Measurements from ENCODE around the gene FAAP20.

The FAAP20 gene

DNA sequence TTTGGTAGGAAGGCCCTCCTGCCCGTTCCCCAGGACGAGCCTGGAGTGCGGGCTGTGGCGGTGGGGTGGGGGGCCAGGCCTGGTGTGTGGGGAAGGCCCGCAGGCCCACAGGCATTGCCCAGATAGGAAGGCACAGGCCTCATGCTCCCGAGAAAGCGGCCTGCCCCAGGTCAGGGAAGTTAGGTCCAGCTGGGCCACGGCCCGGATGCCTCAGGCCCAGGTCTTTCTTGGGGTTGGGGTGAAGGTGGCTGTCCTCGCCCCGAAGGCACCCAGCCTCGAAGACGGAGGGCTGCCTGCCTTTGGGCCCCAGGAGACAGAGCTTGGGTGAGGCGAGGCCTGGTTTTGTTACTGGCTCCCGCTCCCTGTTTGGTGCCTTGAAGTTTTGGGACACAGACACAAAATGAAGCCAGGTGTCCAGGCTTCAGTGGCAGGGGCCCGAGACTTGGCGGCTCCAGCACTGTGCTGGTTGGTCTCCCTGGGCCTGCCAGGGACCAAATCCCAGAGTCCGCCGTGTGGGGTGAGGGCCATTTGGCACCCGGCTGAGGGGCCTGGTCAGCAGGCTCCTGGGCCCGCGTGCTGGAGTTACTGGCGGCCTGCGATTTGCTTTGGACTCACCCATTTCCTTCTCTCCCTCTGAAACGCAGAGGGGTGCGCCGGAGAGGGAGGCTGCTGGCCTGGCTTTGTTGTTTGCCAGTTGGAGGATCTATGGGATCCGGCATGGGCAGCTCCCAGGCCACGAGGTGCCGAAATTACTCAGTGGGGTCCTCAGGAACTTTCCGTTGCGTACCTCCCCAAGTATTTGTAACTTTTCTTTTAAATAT, 35.5 kb upstream of the FAAP20 start:
- H3K4me3 ChIP-seq (ENCODE audit: low read depth, low read length) = peak overlapping the region; percentile 72
- no peak for DNase-seq (ENCODE audit: low read depth)
- TF ChIP-seq, protein P1, sequence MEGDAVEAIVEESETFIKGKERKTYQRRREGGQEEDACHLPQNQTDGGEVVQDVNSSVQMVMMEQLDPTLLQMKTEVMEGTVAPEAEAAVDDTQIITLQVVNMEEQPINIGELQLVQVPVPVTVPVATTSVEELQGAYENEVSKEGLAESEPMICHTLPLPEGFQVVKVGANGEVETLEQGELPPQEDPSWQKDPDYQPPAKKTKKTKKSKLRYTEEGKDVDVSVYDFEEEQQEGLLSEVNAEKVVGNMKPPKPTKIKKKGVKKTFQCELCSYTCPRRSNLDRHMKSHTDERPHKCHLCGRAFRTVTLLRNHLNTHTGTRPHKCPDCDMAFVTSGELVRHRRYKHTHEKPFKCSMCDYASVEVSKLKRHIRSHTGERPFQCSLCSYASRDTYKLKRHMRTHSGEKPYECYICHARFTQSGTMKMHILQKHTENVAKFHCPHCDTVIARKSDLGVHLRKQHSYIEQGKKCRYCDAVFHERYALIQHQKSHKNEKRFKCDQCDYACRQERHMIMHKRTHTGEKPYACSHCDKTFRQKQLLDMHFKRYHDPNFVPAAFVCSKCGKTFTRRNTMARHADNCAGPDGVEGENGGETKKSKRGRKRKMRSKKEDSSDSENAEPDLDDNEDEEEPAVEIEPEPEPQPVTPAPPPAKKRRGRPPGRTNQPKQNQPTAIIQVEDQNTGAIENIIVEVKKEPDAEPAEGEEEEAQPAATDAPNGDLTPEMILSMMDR (IDR thresholded peaks at IDR 0.05; ENCODE audit: low read depth, low read length, missing control alignments) = no peak

DNA sequence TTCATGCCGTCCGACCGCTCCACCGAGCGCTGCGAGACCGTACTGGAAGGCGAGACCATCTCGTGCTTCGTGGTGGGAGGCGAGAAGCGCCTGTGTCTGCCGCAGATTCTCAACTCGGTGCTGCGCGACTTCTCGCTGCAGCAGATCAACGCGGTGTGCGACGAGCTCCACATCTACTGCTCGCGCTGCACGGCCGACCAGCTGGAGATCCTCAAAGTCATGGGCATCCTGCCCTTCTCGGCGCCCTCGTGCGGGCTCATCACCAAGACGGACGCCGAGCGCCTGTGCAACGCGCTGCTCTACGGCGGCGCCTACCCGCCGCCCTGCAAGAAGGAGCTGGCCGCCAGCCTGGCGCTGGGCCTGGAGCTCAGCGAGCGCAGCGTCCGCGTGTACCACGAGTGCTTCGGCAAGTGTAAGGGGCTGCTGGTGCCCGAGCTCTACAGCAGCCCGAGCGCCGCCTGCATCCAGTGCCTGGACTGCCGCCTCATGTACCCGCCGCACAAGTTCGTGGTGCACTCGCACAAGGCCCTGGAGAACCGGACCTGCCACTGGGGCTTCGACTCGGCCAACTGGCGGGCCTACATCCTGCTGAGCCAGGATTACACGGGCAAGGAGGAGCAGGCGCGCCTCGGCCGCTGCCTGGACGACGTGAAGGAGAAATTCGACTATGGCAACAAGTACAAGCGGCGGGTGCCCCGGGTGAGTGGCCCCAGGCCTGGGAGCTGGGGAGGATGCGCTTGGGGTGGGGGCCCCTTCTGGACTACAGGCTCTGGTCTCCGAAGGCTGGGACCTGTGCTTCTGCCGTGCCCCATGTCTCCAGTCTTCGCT, 34.7 kb upstream of the FAAP20 start:
- no peak for DNase-seq (ENCODE audit: low read depth)
- TF ChIP-seq, protein P1 (IDR thresholded peaks at IDR 0.05; ENCODE audit: low read depth, low read length, missing control alignments) = peak; percentile 13
- H3K4me3 ChIP-seq (ENCODE audit: low read depth, low read length) = peak overlapping the region; percentile 72

DNA sequence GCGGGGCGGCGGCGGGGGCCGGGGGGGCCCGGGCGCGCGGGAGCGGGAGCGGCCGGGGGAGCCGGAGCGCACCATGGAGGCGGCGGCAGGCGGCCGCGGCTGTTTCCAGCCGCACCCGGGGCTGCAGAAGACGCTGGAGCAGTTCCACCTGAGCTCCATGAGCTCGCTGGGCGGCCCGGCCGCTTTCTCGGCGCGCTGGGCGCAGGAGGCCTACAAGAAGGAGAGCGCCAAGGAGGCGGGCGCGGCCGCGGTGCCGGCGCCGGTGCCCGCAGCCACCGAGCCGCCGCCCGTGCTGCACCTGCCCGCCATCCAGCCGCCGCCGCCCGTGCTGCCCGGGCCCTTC, 34.1 kb upstream of the FAAP20 start:
- TF ChIP-seq, protein P1 (IDR thresholded peaks at IDR 0.05; ENCODE audit: low read depth, low read length, missing control alignments) = no peak
- DNase-seq (ENCODE audit: low read depth) = no peak
- H3K4me3 ChIP-seq (ENCODE audit: low read depth, low read length) = peak overlapping the region; percentile 72

DNA sequence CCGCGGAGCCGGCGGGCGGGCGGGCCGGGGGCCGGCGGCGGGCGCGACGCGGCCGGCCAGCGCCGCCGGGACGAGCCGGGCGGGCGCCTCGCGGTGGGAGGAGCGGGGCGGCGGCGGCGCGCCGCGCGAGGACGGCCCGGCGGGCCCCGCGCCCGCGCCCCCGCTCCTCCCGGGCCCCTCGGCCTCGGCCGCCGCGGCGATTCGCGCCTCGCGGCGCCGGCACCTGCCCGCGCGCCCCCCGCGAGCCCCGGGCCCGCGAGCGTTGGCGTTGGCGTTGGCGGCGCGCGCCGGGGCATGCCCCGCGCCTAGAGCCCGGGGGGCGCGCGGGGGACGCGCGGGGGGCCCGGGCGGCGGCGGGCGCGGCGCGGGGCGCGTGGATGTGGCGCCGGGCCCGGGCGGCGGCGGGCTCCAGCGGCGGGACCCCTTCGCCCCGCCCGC, 33.6 kb upstream of the FAAP20 start, which contains the start of gene SKI:
TSS of gene SKI (plus strand) at position 163 of the 438 bp plus-strand sequence. CDS start 448 bp downstream, outside the sequence.
- TF ChIP-seq, protein P1 (IDR thresholded peaks at IDR 0.05; ENCODE audit: low read depth, low read length, missing control alignments) = no peak
- DNase-seq (ENCODE audit: low read depth) = no peak
- peak within 1 kb of the TSS; percentile 74 for H3K4me3 ChIP-seq (ENCODE audit: low read depth, low read length)

DNA sequence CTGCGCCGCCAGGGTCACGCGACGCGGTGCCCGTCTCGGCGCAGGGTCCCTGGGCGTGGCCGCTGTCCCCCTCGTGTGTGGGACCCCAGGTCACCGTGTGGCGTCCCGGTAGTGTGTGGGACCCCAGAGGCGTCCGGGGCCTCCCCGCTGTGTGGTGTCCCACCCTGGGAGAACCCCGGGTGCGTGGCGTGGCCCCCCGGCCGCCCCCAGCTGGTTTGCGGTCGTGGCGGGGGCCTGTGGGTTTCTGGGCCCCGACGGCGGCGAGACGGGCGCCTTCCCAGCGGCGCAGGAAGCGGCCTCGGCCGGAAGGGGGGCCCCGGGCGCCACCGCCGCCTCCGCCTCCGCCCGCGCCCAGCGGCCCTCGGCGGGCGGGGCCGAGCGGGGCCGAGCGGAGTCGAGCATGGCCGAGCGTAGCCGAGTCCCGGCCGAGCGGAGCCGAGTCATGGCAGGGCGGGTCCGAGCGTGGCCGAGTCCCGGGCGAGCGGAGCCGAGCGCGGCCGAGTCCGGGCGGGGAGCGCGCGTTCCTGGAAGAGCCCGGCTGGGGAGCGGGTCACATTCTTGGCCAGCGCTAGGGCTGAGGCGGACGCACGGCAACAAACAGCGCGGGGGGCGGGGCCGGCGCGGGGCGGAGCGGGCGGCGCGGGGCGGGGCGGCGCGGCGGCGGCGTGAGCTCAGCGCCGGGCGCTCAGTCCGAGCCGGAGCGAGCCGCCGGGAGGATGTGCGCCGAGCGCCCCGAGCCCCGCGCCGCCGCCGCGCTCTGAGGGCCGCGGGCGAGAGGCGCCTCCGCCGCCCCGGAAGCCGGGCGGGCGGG, 33.0 kb upstream of the FAAP20 start:
- TF ChIP-seq, protein P1 (IDR thresholded peaks at IDR 0.05; ENCODE audit: low read depth, low read length, missing control alignments) = no peak
- H3K4me3 ChIP-seq (ENCODE audit: low read depth, low read length) = peak overlapping the region; percentile 74
- DNase-seq (ENCODE audit: low read depth) = peak; percentile 73

DNA sequence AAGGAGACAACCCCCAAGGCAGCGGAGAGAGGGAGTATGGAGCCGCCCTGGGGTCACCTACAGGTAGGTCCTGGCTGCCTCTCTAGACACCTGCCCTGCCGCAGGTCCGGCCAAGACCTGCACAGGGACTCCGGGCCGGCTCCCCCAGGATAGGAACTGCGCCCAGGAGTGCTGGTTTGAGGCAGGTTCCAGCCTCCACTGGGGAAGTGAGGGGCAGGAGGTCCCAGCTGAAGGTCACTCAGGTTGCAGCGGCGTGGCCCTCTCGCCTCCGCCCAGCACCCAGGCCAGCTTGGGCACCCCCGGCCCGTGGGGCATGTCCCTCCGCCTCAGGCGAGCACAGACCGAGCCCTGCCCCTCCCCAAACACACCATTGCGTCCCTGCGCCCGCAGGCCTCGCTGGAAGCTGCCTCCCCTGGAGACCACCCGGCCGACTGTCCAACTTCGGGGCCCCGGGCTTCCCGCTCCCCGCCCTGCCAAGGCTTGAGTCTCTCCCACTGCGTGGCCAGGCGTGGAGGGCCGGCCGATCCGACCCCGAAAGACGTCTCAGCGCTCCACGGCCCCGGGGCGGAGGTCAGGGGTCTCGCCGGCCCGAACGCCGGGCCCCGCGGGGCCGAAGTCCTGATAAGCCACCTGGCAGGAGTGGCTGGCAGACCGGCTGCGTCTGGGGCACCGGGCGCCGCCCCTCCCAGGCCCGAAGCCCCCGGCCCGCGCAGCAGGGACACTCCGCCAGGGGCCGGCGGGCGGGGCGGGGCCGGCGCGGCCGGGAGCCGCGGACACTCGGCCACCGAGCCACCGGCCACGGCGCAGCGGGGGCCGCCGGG, 32.2 kb upstream of the FAAP20 start:
- DNase-seq (ENCODE audit: low read depth) = no peak

More for the DNA sequence above, 32.2 kb upstream of the FAAP20 start:
- TF ChIP-seq, protein P1 (IDR thresholded peaks at IDR 0.05; ENCODE audit: low read depth, low read length, missing control alignments) = no peak
- peak overlapping the region; percentile 74 for H3K4me3 ChIP-seq (ENCODE audit: low read depth, low read length)

Measured in GM12864 (cell line).